Naive B cell (primary cell): Measurements from ENCODE around the gene RFC2. TPM values are rescaled to one million over a fixed set of nuclear protein-coding genes. Genes with fewer than 3 reads are reported as not detected.

Experiments used
- ATAC-seq, 2 donors: fragments of 150-1000 bp; cut with Tn5 transposase; 2 replicates each; pipeline ENCODE4 v1.10.0; 2021; ENCODE audit warnings: low read depth in 2 of 2, mild to moderate bottlenecking in 2 of 2, moderate library complexity in 2 of 2
- DNase-seq: peaks from one replicate; pipeline ENCODE4 v3.0.0; 2022
- H3K27ac Mint-ChIP-seq, 6 donors: one replicate each; pipeline ENCODE4 v1.8.0; 2020 to 2022; ENCODE audit warnings: mild to moderate bottlenecking in 6 of 6, mixed read lengths in 6 of 6, moderate library complexity in 5 of 6, inconsistent platforms in 2 of 6
- H3K27me3 Mint-ChIP-seq, 3 donors: one replicate each; pipeline ENCODE4 v1.8.0; 2021 to 2022; ENCODE audit warnings: mixed read lengths in 3 of 3, mild to moderate bottlenecking in 1 of 3
- H3K36me3 Mint-ChIP-seq, 2 donors: one replicate each; pipeline ENCODE4 v1.8.0; 2020 to 2022; ENCODE audit warnings: mixed read lengths in 2 of 2, inconsistent platforms in 1 of 2, mild to moderate bottlenecking in 1 of 2
- H3K4me1 Mint-ChIP-seq, 3 donors: one replicate each; pipeline ENCODE4 v1.8.0; 2020 to 2022; ENCODE audit warnings: mixed read lengths in 3 of 3, inconsistent platforms in 1 of 3, mild to moderate bottlenecking in 1 of 3, moderate library complexity in 1 of 3
- H3K4me3 Mint-ChIP-seq, 8 donors: one replicate each; pipeline ENCODE4 v1.8.0; 2020 to 2022; ENCODE audit warnings: mild to moderate bottlenecking in 8 of 8, mixed read lengths in 8 of 8, moderate library complexity in 8 of 8, inconsistent platforms in 2 of 8
- H3K9me3 Mint-ChIP-seq, 7 donors: one replicate each; pipeline ENCODE4 v1.8.0; 2020 to 2022; ENCODE audit warnings: mixed read lengths in 7 of 7, mild to moderate bottlenecking in 5 of 7, inconsistent platforms in 2 of 7, moderate library complexity in 1 of 7
- polyA plus RNA-seq, 6 donors: library from polyadenylated mRNA; unstranded; fragments of 300-500 nt; fragmentation: Illumina TruSeq; gene quantifications; one replicate each; pipeline ENCODE4 v1.2.3, GENCODE V29; 2021; ENCODE audit warnings: low read depth in 6 of 6

Gene RFC2
- polyA plus RNA-seq, 6 donors from 2014 or later = 42.7 to 61.4 (median 51.9) TPM

- Mint-ChIP-seq H3K9me3 (no peaks in the 10 kb centered on the region), H3K27ac (peak overlapping the region in 2 of 6 donors; percentile 56 to 60), H3K27me3 (no peaks in the 10 kb centered on the region), H3K4me1 (peaks cover 26 to 59% (median 54%) of the 10 kb centered on the region in 3 donors), H3K36me3 (no peaks in the 10 kb centered on the region), H3K4me3 (peak overlapping the region; percentile 81 to 91 (median 88))
- ATAC-seq (peak; percentile 64 to 65), DNase-seq (peak; percentile 53)
Measured at GRCh38 chr7:74289659-74290552, 35.7 kb upstream of the RFC2 start.

- DNase-seq (peak; percentile 65), ATAC-seq (peak; percentile 54 to 60)
- H3K36me3 Mint-ChIP-seq = no peaks in the 10 kb centered on the region
- peak within 1 kb of the TSS; percentile 88 to 96 (median 94) for H3K4me3 Mint-ChIP-seq
- H3K9me3 Mint-ChIP-seq = no peaks in the 10 kb centered on the region
- peaks cover 26 to 59% (median 57%) of the 10 kb centered on the region in 3 donors for H3K4me1 Mint-ChIP-seq
- peak within 1 kb of the TSS; percentile 73 to 98 (median 86) for H3K27ac Mint-ChIP-seq
- no peaks in the 10 kb centered on the region for H3K27me3 Mint-ChIP-seq
Measured at GRCh38 chr7:74289018-74289658, 34.9 kb upstream of the RFC2 start, which contains the start of gene CLIP2. TSS of gene CLIP2 (plus strand) at chr7:74289407. CDS start at chr7:74317547, 28,140 bp downstream.

GRCh38 chr7:74288034-74288881 lies 34.1 kb upstream of the RFC2 start:
- no peaks in the 10 kb centered on the region for H3K27me3 Mint-ChIP-seq
- H3K4me3 Mint-ChIP-seq = peak overlapping the region; percentile 70 to 96 (median 92)
- no peak for ATAC-seq
- DNase-seq = no peak
- H3K4me1 Mint-ChIP-seq = peaks cover 23 to 55% (median 50%) of the 10 kb centered on the region in 3 donors
- no peaks in the 10 kb centered on the region for H3K36me3 Mint-ChIP-seq
- H3K9me3 Mint-ChIP-seq = no peaks in the 10 kb centered on the region
- peak overlapping the region in 5 of 6 donors; percentile 49 to 84 (median 78) for H3K27ac Mint-ChIP-seq

DNA sequence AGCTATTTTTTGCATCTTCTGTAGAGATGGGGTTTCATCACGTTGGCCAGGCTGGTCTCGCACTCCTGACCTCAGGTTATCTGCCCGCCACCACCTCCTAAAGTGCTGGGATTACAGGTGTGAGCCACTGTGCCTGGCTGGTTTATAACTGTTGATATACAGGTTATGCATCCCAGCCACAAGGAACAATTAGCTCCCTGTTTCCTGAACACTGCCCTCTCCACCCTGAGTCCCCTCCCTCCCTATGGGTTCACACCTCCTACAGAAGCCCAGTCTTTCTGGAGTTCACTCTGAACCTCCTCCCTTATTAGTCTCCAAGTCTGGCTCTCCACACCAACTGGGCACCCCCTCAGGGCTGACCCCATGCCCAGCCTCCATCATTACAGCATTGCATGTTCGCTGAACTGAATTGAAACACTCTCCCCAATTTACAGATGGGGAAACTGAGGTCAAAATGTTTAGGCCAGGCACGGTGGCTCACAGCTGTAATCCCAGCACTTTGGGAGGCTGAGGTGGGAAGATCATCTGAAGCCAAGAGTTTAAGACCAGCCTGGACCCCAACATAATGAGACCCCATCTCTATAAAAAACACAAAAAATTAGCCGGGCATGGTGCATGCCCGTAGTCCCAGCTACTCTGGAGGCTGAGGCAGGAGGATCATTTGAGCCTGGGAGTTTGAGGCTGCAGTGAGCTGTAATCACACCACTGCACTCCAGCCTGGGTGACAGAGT lies 33.3 kb upstream of the RFC2 start:
- Mint-ChIP-seq H3K36me3 (no peaks in the 10 kb centered on the region), H3K9me3 (no peaks in the 10 kb centered on the region), H3K4me1 (peaks cover 20 to 51% (median 46%) of the 10 kb centered on the region in 3 donors), H3K4me3 (peak overlapping the region in 3 of 8 donors; percentile 74 to 94 (median 88)), H3K27ac (peak overlapping the region in 4 of 6 donors; percentile 38 to 88 (median 66)), H3K27me3 (no peaks in the 10 kb centered on the region)
- ATAC-seq (no peak), DNase-seq (no peak)

DNA sequence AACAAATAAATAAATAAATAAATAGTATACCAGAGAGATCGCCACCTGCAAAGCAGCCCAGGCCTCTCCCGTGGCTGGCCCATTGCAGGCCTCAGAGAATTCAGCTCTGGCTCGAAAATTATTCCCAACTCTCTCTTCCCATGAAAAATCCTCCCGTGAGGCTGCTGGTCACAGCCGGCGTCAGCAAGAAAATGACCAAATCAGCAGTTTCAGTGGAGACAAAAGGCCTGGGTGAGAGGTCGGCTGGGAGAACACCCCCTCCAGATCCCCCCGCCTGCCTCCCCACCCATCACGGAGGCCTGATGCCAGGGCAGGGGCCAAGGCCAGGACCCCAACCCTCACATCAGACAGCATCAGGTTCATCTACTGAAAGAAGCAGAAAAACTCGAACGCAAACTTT lies 31.9 kb upstream of the RFC2 start:
- Mint-ChIP-seq H3K27me3 (no peaks in the 10 kb centered on the region), H3K9me3 (no peaks in the 10 kb centered on the region), H3K36me3 (no peaks in the 10 kb centered on the region), H3K4me3 (no peak overlapping the region), H3K27ac (peak overlapping the region in 1 of 6 donors; percentile 84), H3K4me1 (peaks cover 15 to 40% (median 40%) of the 10 kb centered on the region in 3 donors)
- ATAC-seq (no peak), DNase-seq (no peak)

- H3K27me3 Mint-ChIP-seq = no peaks in the 10 kb centered on the region
- no peaks in the 10 kb centered on the region for H3K9me3 Mint-ChIP-seq
- H3K4me3 Mint-ChIP-seq = peak overlapping the region in 3 of 8 donors; percentile 46 to 72 (median 47)
- H3K27ac Mint-ChIP-seq = peak overlapping the region in 4 of 6 donors; percentile 58 to 77 (median 67)
- ATAC-seq = peak; percentile 73 to 74
- peaks cover 13 to 38% (median 31%) of the 10 kb centered on the region in 3 donors for H3K4me1 Mint-ChIP-seq
- no peaks in the 10 kb centered on the region for H3K36me3 Mint-ChIP-seq
- DNase-seq = peak; percentile 42
Measured at GRCh38 chr7:74284781-74285259, 30.6 kb upstream of the RFC2 start.

- ATAC-seq = no peak
Measured at GRCh38 chr7:74283858-74284447, 29.8 kb upstream of the RFC2 start.

DNA sequence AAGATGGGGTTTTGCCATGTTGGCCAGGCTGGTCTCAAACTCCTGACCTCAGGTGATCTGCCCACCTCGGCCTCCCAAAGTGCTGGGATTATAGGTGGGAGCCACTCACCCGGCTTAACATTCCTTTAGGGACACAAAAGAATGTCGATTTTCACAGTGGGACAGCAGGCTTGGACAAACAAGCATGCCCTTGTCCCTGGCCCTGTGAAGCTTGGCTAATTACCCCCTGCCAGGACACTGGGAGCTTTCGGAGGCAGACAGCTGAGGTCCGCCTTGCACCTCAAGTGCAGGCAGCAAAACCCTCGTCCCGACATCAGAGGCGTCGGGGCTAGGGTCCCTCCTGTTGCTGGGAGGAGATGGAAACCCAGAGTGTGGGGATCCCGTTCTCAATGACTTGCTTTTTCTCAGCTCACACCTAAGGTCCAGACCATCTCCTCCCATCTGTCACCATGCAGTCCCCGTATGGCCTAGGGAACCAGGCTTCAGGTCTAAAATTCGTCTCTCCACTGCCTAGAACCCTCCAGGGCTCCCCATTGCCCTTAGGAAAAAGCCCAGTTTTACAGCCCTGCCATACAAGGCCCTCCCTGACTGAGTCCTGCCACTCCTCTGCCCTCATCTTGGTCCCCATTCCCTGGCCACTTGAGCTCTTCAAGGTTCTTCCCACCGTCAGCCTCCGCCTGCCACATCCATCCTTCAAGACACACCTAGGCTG lies 28.7 kb upstream of the RFC2 start:
- peak overlapping the region in 2 of 6 donors; percentile 26 to 56 for H3K27ac Mint-ChIP-seq
- H3K4me1 Mint-ChIP-seq = peaks cover 4 to 31% (median 23%) of the 10 kb centered on the region in 3 donors
- H3K9me3 Mint-ChIP-seq = no peaks in the 10 kb centered on the region
- no peaks in the 10 kb centered on the region for H3K36me3 Mint-ChIP-seq
- H3K4me3 Mint-ChIP-seq = peak overlapping the region in 1 of 8 donors; percentile 42
- no peaks in the 10 kb centered on the region for H3K27me3 Mint-ChIP-seq
- no peak for DNase-seq
- no peak for ATAC-seq

More at GRCh38 chr7:74283858-74284447, 29.8 kb upstream of the RFC2 start:
- no peaks in the 10 kb centered on the region for H3K9me3 Mint-ChIP-seq
- peaks cover 12 to 42% (median 34%) of the 10 kb centered on the region in 3 donors for H3K4me1 Mint-ChIP-seq
- no peaks in the 10 kb centered on the region for H3K27me3 Mint-ChIP-seq
- peak overlapping the region in 1 of 8 donors; percentile 9 for H3K4me3 Mint-ChIP-seq
- DNase-seq = no peak
- H3K36me3 Mint-ChIP-seq = no peaks in the 10 kb centered on the region
- peak overlapping the region in 3 of 6 donors; percentile 59 to 93 (median 65) for H3K27ac Mint-ChIP-seq

GRCh38 chr7:74280985-74281384 lies 26.8 kb upstream of the RFC2 start:
- Mint-ChIP-seq H3K4me3 (no peak overlapping the region), H3K4me1 (peaks cover 4 to 28% (median 16%) of the 10 kb centered on the region in 3 donors), H3K9me3 (no peaks in the 10 kb centered on the region), H3K27me3 (no peaks in the 10 kb centered on the region), H3K36me3 (no peaks in the 10 kb centered on the region), H3K27ac (peak overlapping the region in 1 of 6 donors; percentile 36)
- no peak for ATAC-seq
- DNase-seq = no peak

DNA sequence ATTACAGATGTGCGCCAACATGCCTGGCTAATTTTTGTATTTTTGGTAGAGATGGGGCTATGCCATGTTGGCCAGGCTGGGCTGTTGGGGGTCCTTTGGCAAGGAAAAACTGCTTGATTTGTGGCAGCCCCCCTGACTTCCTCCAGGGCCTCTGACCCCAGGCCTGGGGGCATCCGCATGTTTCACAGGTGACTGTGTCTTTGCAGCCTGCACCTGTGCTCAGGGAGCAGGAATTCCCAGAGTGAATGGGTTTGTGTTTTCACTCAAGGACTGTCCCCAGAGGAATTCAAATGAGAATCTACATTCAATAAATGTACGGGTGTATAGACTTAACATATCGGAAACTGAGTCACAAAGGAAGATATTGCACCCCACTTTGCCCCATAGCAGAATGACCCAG lies 23.4 kb upstream of the RFC2 start:
- Mint-ChIP-seq H3K27ac (no peak overlapping the region), H3K27me3 (no peaks in the 10 kb centered on the region), H3K36me3 (no peaks in the 10 kb centered on the region), H3K9me3 (no peaks in the 10 kb centered on the region), H3K4me3 (no peak overlapping the region), H3K4me1 (peaks cover 10 to 18% (median 13%) of the 10 kb centered on the region in 3 donors)
- DNase-seq (no peak), ATAC-seq (no peak)

- ATAC-seq = no peak
Measured at GRCh38 chr7:74275401-74275881, 21.2 kb upstream of the RFC2 start.

More at GRCh38 chr7:74275401-74275881, 21.2 kb upstream of the RFC2 start:
- no peak for DNase-seq
- no peaks in the 10 kb centered on the region for H3K27me3 Mint-ChIP-seq
- no peaks in the 10 kb centered on the region for H3K36me3 Mint-ChIP-seq
- H3K4me1 Mint-ChIP-seq = peaks cover 19 to 34% (median 25%) of the 10 kb centered on the region in 3 donors
- no peak overlapping the region for H3K4me3 Mint-ChIP-seq
- H3K9me3 Mint-ChIP-seq = no peaks in the 10 kb centered on the region
- H3K27ac Mint-ChIP-seq = no peak overlapping the region
